Endothelial cell of hepatic sinusoid (primary cell): ENCODE results near the gene PACRGL.
"Not testable (repeated sequence)": the region's sequence is repeated elsewhere in the genome, so short reads cannot be mapped to it uniquely, and the experiment has no call there.

Experiments
- in situ Hi-C: cut with HindIII; loops from 2 replicates; pipeline ENCODE4 v1.10.0; 2017; ENCODE audit warnings: low sequenced_read_pairs

The PACRGL gene

GRCh38 chr4:20723019-20723418, 22.8 kb downstream of the PACRGL start:
- in situ Hi-C loops = no loop called here

GRCh38 chr4:20723463-20723862, 23.2 kb downstream of the PACRGL start:
- in situ Hi-C loops = no loop called here

GRCh38 chr4:20724915-20725314, 24.7 kb downstream of the PACRGL start:
- in situ Hi-C loops = no loop called here

GRCh38 chr4:20735931-20736330, 35.7 kb downstream of the PACRGL start:
- in situ Hi-C loops = no loop called here

- in situ Hi-C loops = not testable (repeated sequence)
These were observed 45.7 kb downstream of the PACRGL start for GRCh38 chr4:20746000-20746399.

- in situ Hi-C loops = no loop called here
These were observed 52.4 kb downstream of the PACRGL start for GRCh38 chr4:20752641-20753040.

- in situ Hi-C loops = no loop called here
These were observed 53.8 kb downstream of the PACRGL start for GRCh38 chr4:20754036-20754435.

- in situ Hi-C loops = no loop called here
These were observed 59.8 kb downstream of the PACRGL start for GRCh38 chr4:20760053-20760452.

GRCh38 chr4:20761382-20761781, 61.1 kb downstream of the PACRGL start:
- in situ Hi-C loops = no loop called here

GRCh38 chr4:20761826-20762225, 61.6 kb downstream of the PACRGL start:
- in situ Hi-C loops = no loop called here

- in situ Hi-C loops = no loop called here
These were observed 64.2 kb downstream of the PACRGL start for GRCh38 chr4:20764366-20764992.

GRCh38 chr4:20773144-20773997, 73.1 kb downstream of the PACRGL start:
- in situ Hi-C loops = no loop called here

- in situ Hi-C loops = no loop called here
These were observed 78.6 kb downstream of the PACRGL start for GRCh38 chr4:20778896-20779295.

- in situ Hi-C loops = not testable (repeated sequence)
These were observed 82.9 kb downstream of the PACRGL start for GRCh38 chr4:20783134-20783533.

GRCh38 chr4:20787940-20788665, 87.8 kb downstream of the PACRGL start:
- in situ Hi-C loops = no loop called here
